Measurements from ENCODE around the gene EDC4.
"Not testable (repeated sequence)": the region's sequence is repeated elsewhere in the genome, so short reads cannot be mapped to it uniquely, and the experiment has no call there.

GRCh38 chr16:67837190-67837589 is 35.7 kb upstream of the EDC4 start:
- TF ChIP-seq POLR2AphosphoS5 (IDR thresholded peaks at IDR 0.05); EP300 (conservative IDR thresholded peaks at IDR 0.05; ENCODE audit: poor library complexity, severe bottlenecking); CTCF (IDR thresholded peaks at IDR 0.05; ENCODE audit: poor library complexity, severe bottlenecking); TAF1 (IDR thresholded peaks at IDR 0.05; ENCODE audit: low read depth); SMC3 (conservative IDR thresholded peaks at IDR 0.05; ENCODE audit: poor library complexity); EZH2 (IDR thresholded peaks at IDR 0.05; ENCODE audit: borderline replicate concordance, insufficient read depth, low read length, poor library complexity, severe bottlenecking): not testable (repeated sequence)

Data from neural cell (in vitro differentiated cells).